ENCODE data around the gene ZNF578.
"Not testable (repeated sequence)": the region's sequence is repeated elsewhere in the genome, so short reads cannot be mapped to it uniquely, and the experiment has no call there.

Gene ZNF578

GRCh38 chr19:52498571-52498970, 45.2 kb downstream of the ZNF578 start:
- H3K27me3 ChIP-seq (ENCODE audit: insufficient read depth, low read length), result no peaks in the 10 kb centered on the region
- H3K4me2 ChIP-seq (ENCODE audit: low read length), result no peak overlapping the region
- no peak overlapping the region for H2AFZ ChIP-seq (ENCODE audit: low read length)
- no peaks in the 10 kb centered on the region for H3K9me2 ChIP-seq (ENCODE audit: low read depth, low read length)
- no peak overlapping the region for H3K27ac ChIP-seq (ENCODE audit: low read depth, low read length, poor library complexity, severe bottlenecking)
- no peaks in the 10 kb centered on the region for H3F3A ChIP-seq (ENCODE audit: insufficient read depth, low read length)
- H3K9ac ChIP-seq (ENCODE audit: low read length), result no peak overlapping the region
- no peaks in the 10 kb centered on the region for H4K20me1 ChIP-seq (ENCODE audit: insufficient read depth, low read length)
- no peaks in the 10 kb centered on the region for H3K79me2 ChIP-seq (ENCODE audit: insufficient read depth, low read length)
- TF ChIP-seq EZH2 (IDR thresholded peaks at IDR 0.05; ENCODE audit: borderline replicate concordance, low read length) (no peak), CTCF (IDR thresholded peaks at IDR 0.05; ENCODE audit: low read length) (no peak)
- H3K9me3 ChIP-seq (ENCODE audit: low read length), result no peaks in the 10 kb centered on the region
- H3K36me3 ChIP-seq (ENCODE audit: insufficient read depth, low read length), result no peaks in the 10 kb centered on the region
- no peak overlapping the region for H3K4me3 ChIP-seq (ENCODE audit: low read depth, low read length, poor library complexity, severe bottlenecking)
- H3K4me1 ChIP-seq (ENCODE audit: insufficient read depth, low read length, severe bottlenecking), result no peaks in the 10 kb centered on the region

GRCh38 chr19:52500474-52500873, 47.1 kb downstream of the ZNF578 start:
- not testable (repeated sequence) for H3K4me1 ChIP-seq (ENCODE audit: insufficient read depth, low read length, severe bottlenecking); H3K27me3 ChIP-seq (ENCODE audit: insufficient read depth, low read length); H3K4me3 ChIP-seq (ENCODE audit: low read depth, low read length, poor library complexity, severe bottlenecking); H3K36me3 ChIP-seq (ENCODE audit: insufficient read depth, low read length); H3K9me2 ChIP-seq (ENCODE audit: low read depth, low read length); H3K9me3 ChIP-seq (ENCODE audit: low read length); H2AFZ ChIP-seq (ENCODE audit: low read length); H3K9ac ChIP-seq (ENCODE audit: low read length); H3K27ac ChIP-seq (ENCODE audit: low read depth, low read length, poor library complexity, severe bottlenecking); H3K4me2 ChIP-seq (ENCODE audit: low read length); H3F3A ChIP-seq (ENCODE audit: insufficient read depth, low read length); H4K20me1 ChIP-seq (ENCODE audit: insufficient read depth, low read length); H3K79me2 ChIP-seq (ENCODE audit: insufficient read depth, low read length)

- H3K4me2 ChIP-seq (ENCODE audit: low read length); H2AFZ ChIP-seq (ENCODE audit: low read length); H3K9me2 ChIP-seq (ENCODE audit: low read depth, low read length); H3F3A ChIP-seq (ENCODE audit: insufficient read depth, low read length); H3K79me2 ChIP-seq (ENCODE audit: insufficient read depth, low read length); H3K27me3 ChIP-seq (ENCODE audit: insufficient read depth, low read length); H3K4me3 ChIP-seq (ENCODE audit: low read depth, low read length, poor library complexity, severe bottlenecking); H3K27ac ChIP-seq (ENCODE audit: low read depth, low read length, poor library complexity, severe bottlenecking); H3K36me3 ChIP-seq (ENCODE audit: insufficient read depth, low read length); H3K9me3 ChIP-seq (ENCODE audit: low read length); H3K4me1 ChIP-seq (ENCODE audit: insufficient read depth, low read length, severe bottlenecking); H3K9ac ChIP-seq (ENCODE audit: low read length); H4K20me1 ChIP-seq (ENCODE audit: insufficient read depth, low read length): not testable (repeated sequence)
Observed at GRCh38 chr19:52500991-52501390, 47.6 kb downstream of the ZNF578 start.

GRCh38 chr19:52507266-52507665, 53.9 kb downstream of the ZNF578 start:
- Histone ChIP-seq H3F3A (ENCODE audit: insufficient read depth, low read length) (no peaks in the 10 kb centered on the region), H4K20me1 (ENCODE audit: insufficient read depth, low read length) (no peaks in the 10 kb centered on the region), H3K9me3 (ENCODE audit: low read length) (no peaks in the 10 kb centered on the region; the same call in 1 of the 2 replicates), H3K4me2 (ENCODE audit: low read length) (no peak overlapping the region), H3K9me2 (ENCODE audit: low read depth, low read length) (no peaks in the 10 kb centered on the region), H3K27me3 (ENCODE audit: insufficient read depth, low read length) (no peaks in the 10 kb centered on the region), H2AFZ (ENCODE audit: low read length) (no peak overlapping the region), H3K4me3 (ENCODE audit: low read depth, low read length, poor library complexity, severe bottlenecking) (no peak overlapping the region), H3K9ac (ENCODE audit: low read length) (no peak overlapping the region), H3K4me1 (ENCODE audit: insufficient read depth, low read length, severe bottlenecking) (no peaks in the 10 kb centered on the region), H3K79me2 (ENCODE audit: insufficient read depth, low read length) (no peaks in the 10 kb centered on the region), H3K27ac (ENCODE audit: low read depth, low read length, poor library complexity, severe bottlenecking) (no peak overlapping the region), H3K36me3 (ENCODE audit: insufficient read depth, low read length) (no peaks in the 10 kb centered on the region)
- TF ChIP-seq CTCF (IDR thresholded peaks at IDR 0.05; ENCODE audit: low read length) (no peak), EZH2 (IDR thresholded peaks at IDR 0.05; ENCODE audit: borderline replicate concordance, low read length) (no peak)
